Kidney (tissue), 14 donors: Measurements from ENCODE around the gene GMEB2. TPM values are rescaled to one million over a fixed set of nuclear protein-coding genes. Genes with fewer than 3 reads are reported as not detected.
A peak's percentile ranks its signal among the peaks of the same experiment; 100 is the strongest.
"Not testable (repeated sequence)": the region's sequence is repeated elsewhere in the genome, so short reads cannot be mapped to it uniquely, and the experiment has no call there.

Experiments used
- DNase-seq, 5 donors: peaks; one replicate each; pipeline ENCODE4 v3.0.0-alpha.2; 2013 to 2020
- FAIRE-seq: peaks from 2 replicates; lab custom pipeline; 2012; peaks lifted over from hg19 to GRCh38; lab: Jason Lieb, UNC
- H3K27ac ChIP-seq, 2 donors: one replicate each; pipeline ENCODE4 v1.7.0; 2013; ENCODE audit warnings: low read depth in 2 of 2, low read length in 2 of 2, inconsistent platforms in 1 of 2
- H3K27me3 ChIP-seq: one replicate; pipeline ENCODE4 v1.7.1; 2013; ENCODE audit warnings: low read length, inconsistent platforms; ENCODE audit not compliant: control insufficient read depth, insufficient read depth
- H3K36me3 ChIP-seq, 3 donors: one replicate each; pipeline versions ENCODE4 v1.7.0 to v1.7.1; 2013; ENCODE audit warnings: low read length in 3 of 3, control low read depth in 1 of 3, inconsistent platforms in 1 of 3; ENCODE audit not compliant: insufficient read depth in 3 of 3, control insufficient read depth in 2 of 3
- H3K4me1 ChIP-seq, 3 donors: one replicate each; pipeline versions ENCODE4 v1.7.0 to v1.7.1; 2013; ENCODE audit warnings: low read length in 3 of 3, inconsistent platforms in 1 of 3, low read depth in 1 of 3; ENCODE audit not compliant: control insufficient read depth in 2 of 3, insufficient read depth in 2 of 3
- H3K4me3 ChIP-seq, 3 donors: one replicate each; pipeline versions ENCODE4 v1.7.0 to v1.8.1; 2013; ENCODE audit warnings: low read length in 3 of 3, control low read depth in 1 of 3, inconsistent platforms in 1 of 3
- H3K9ac ChIP-seq, 3 donors: one replicate each; pipeline versions ENCODE4 v1.7.0 to v1.7.1; 2013; ENCODE audit warnings: low read length in 3 of 3, control low read depth in 1 of 3, inconsistent platforms in 1 of 3
- H3K9me3 ChIP-seq, 3 donors: one replicate each; pipeline versions ENCODE4 v1.7.0 to v1.7.1; 2013; ENCODE audit warnings: low read length in 3 of 3, control low read depth in 1 of 3, inconsistent platforms in 1 of 3; ENCODE audit not compliant: control insufficient read depth in 2 of 3, insufficient read depth in 1 of 3
- intact Hi-C: fragments of 100-400 bp; cut with DNase I; formaldehyde crosslinking; loops from one replicate; pipeline ENCODE4 v1.11.1; 2022
- polyA plus RNA-seq: library from polyadenylated mRNA; stranded (reverse); fragments of 350-450 nt; fragmentation: Illumina TruSeq; extraction: RNeasy Lipid Tissue Mini Kit (QIAGEN cat#74804); gene quantifications from one replicate; pipeline ENCODE4 v1.2.3, GENCODE V29; 2014; ENCODE audit warnings: low read depth, low replicate concordance; ENCODE audit not compliant: insufficient read depth
- total RNA-seq: library from RNA; stranded (reverse); fragmentation: NEBNext Ultra II Directional; extraction: Animal tissue kit (Norgen Biotek cat#: 25700); gene quantifications from one replicate; pipeline ENCODE4 v1.2.1, GENCODE V29; 2021
- TF ChIP-seq, protein P1 (sequence below): IDR thresholded peaks from 3 replicates; pipeline ENCODE4 v1.5.1; 2012; ENCODE audit warnings: mild to moderate bottlenecking, moderate library complexity, borderline replicate concordance; ENCODE audit not compliant: insufficient read depth; ENCODE audit errors: extremely low read depth
- donor health status: control.
- donor health status: control.
- donor health status: control.
- donor health status: control.
- donor health status: control.
- donor health status: DM: yes; HTN: yes; CAD: no.
- donor health status: Normal renal cell carcinoma (clear cell type).

The GMEB2 gene
- total and polyA plus RNA-seq, 2 donors from 2014 or later, result 6.1 to 13.4 TPM

DNA sequence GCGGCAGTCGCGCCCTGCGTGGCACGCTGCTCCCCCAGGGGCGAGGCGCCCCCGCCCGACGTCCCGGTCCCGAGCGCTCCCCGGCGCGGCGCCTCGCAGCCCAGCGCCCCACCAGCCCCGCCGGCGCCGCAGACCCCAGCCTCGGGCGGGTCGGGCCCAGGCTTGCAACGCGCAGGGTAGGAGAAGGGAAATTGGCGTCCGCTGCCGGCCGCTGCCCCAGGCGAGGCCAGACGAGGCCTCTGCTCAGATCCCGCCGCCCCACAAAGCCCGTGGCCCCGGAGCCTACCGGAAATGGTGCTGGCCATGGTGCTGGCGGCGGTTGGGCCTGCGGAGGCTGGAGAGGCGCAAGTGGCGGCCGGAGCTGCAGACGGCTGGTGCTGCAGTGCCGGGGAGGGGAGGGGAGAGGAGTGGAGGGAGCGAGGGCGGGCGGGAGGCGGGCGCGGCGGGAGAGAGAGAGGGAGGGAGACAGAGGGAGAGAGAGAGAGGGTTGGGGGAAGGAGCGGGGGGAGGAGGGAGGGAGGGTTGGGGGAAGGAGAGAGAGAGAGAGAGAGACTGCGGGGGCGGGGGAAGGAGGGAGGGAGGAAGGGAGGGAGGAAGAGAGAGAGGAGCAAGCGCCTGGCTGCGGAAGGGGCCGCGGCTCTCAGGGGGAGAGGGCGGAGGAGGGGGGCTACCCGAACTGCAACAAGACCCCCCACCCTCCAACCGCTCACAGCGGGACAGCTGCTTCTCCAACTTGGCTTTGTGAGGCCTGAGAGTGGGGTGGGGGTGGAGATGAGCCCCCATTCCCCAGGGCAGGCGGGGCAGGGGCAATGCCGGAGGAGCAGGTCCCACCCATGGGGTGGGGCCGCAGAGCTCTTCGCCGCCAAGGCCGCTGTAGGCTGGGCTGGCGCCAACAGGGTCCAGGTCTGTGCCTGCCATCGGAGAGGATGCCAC is 26.4 kb upstream of the GMEB2 start, which contains the start of gene STMN3:
Gene STMN3, minus strand, starts transcription at position 384 of the 933 bp plus-strand sequence. Its CDS starts 79 bp downstream, at position 305.
- H3K9me3 ChIP-seq, result no peaks in the 10 kb centered on the region
- peaks cover 0 to 23% (median 5%) of the 10 kb centered on the region in 3 donors for H3K4me1 ChIP-seq
- H3K9ac ChIP-seq, result peak within 1 kb of the TSS in 1 of 3 donors; percentile 40
- DNase-seq (peak; percentile 97 to 98 (median 97)), FAIRE-seq (no peak)
- no peaks in the 10 kb centered on the region for H3K27me3 ChIP-seq
- no peaks in the 10 kb centered on the region for H3K36me3 ChIP-seq
- H3K27ac ChIP-seq, result no peak within 1 kb of the TSS
- TF ChIP-seq, protein P1, sequence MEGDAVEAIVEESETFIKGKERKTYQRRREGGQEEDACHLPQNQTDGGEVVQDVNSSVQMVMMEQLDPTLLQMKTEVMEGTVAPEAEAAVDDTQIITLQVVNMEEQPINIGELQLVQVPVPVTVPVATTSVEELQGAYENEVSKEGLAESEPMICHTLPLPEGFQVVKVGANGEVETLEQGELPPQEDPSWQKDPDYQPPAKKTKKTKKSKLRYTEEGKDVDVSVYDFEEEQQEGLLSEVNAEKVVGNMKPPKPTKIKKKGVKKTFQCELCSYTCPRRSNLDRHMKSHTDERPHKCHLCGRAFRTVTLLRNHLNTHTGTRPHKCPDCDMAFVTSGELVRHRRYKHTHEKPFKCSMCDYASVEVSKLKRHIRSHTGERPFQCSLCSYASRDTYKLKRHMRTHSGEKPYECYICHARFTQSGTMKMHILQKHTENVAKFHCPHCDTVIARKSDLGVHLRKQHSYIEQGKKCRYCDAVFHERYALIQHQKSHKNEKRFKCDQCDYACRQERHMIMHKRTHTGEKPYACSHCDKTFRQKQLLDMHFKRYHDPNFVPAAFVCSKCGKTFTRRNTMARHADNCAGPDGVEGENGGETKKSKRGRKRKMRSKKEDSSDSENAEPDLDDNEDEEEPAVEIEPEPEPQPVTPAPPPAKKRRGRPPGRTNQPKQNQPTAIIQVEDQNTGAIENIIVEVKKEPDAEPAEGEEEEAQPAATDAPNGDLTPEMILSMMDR, result no peak
- intact Hi-C loops, result no loop called here
- H3K4me3 ChIP-seq, result peak within 1 kb of the TSS in 2 of 3 donors; percentile 42 to 46

DNA sequence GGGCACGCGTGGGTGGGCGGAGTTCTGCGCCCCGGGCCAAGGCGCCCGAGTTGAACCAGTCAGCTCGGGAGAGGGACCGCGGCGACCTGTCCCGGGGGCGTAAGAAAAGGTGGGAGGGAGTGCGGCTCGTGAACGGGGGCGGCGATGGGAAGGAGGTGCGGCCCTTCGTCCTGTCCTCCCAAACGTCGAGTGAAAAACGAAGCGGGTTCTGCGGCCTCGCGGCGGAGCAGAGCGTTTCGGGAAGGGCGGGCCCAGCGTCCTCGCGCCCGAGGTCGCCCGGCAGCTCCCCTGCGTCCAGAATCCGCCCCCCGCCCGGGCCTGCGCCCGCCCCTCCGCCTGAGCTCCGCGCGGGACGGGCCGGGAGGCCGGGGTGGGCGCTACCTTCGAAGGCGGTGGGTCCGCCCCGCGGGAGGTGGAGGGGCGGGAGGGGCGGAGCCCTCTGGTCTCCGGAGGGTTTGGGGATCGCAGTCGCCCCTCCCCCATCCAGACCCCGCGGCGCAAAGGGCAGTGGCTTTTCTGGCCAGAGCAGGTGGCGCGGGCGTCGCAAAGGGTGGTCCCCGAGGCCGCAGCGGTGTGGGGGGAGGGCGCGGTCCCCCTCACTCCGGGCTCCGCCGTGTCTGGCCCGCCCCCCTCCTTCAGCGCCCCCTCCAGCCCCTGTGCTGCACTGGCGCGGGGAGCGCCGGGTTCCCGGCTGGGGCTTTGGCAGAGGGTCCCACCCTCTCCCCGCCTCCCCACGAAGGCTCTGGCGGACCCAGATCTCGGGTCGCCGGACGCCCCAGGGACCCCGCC is 25.5 kb upstream of the GMEB2 start:
- peak overlapping the region in 1 of 3 donors; percentile 37 for H3K4me3 ChIP-seq
- no peak overlapping the region for H3K27ac ChIP-seq
- H3K4me1 ChIP-seq, result peaks cover 0 to 20% (median 5%) of the 10 kb centered on the region in 3 donors
- no peaks in the 10 kb centered on the region for H3K36me3 ChIP-seq
- TF ChIP-seq, protein P1, result no peak
- H3K9me3 ChIP-seq, result no peaks in the 10 kb centered on the region
- DNase-seq (peak; percentile 47 to 89 (median 77)), FAIRE-seq (no peak)
- no peak overlapping the region for H3K9ac ChIP-seq
- H3K27me3 ChIP-seq, result no peaks in the 10 kb centered on the region
- intact Hi-C loops, result no loop called here

DNA sequence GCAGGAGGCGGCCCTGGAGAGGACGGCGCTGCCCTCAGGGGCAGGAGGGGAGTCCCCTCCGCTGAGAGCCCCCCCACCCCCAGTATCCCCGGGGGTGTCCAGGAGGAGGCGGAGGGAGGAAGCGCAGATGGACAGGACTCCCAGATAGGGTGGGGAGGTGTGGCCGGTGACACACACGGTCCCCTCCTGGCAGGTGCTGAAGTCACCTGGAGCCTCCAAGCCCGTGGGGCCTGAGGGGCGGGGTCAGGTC is 25.0 kb upstream of the GMEB2 start:
- Histone ChIP-seq H3K9ac (no peak overlapping the region), H3K4me3 (no peak overlapping the region), H3K36me3 (no peaks in the 10 kb centered on the region), H3K9me3 (no peaks in the 10 kb centered on the region), H3K27ac (no peak overlapping the region), H3K4me1 (peaks cover 0 to 17% (median 5%) of the 10 kb centered on the region in 3 donors), H3K27me3 (no peaks in the 10 kb centered on the region)
- TF ChIP-seq, protein P1, result no peak
- FAIRE-seq (no peak), DNase-seq (peak in 1 of 5 donors; percentile 87)
- intact Hi-C loops, result no loop called here

DNA sequence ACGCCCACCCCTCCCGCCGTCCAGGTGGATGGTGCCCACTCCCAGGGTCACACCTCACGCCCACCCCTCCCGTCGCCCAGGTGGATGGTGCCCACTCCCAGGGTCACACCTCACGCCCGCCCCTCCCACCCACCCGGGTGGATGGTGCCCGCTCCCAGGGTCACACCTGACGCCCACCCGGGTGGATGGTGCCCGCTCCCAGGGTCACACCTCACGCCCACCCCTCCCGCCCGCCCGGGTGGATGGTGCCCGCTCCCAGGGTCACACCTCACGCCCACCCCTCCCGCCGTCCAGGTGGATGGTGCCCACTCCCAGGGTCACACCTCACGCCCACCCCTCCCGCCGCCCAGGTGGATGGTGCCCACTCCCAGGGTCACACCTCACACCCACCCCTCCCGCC is 23.6 kb upstream of the GMEB2 start:
- H3K27ac ChIP-seq, FAIRE-seq, DNase-seq, H3K4me3 ChIP-seq, H3K36me3 ChIP-seq, H3K27me3 ChIP-seq, H3K9ac ChIP-seq, intact Hi-C loops, H3K9me3 ChIP-seq: not testable (repeated sequence)
- H3K4me1 ChIP-seq, result peaks cover 0 to 17% (median 5%) of the 10 kb centered on the region in 3 donors
